Gastroesophageal sphincter (tissue), 4 donors: ENCODE measurements around the gene ANKZF1. TPM values are rescaled to one million over a fixed set of nuclear protein-coding genes. Genes with fewer than 3 reads are reported as not detected.

Experiments
- ATAC-seq: fragments of 150-250 bp; one replicate; pipeline ENCODE4 v1.9.1; 2016; ENCODE audit warnings: mild to moderate bottlenecking, moderate library complexity
- H3K27ac ChIP-seq, 4 donors: fragments of 200-600 bp; sonication (generic) in 3 of 4; 1 replicate in 3 of 4; 2 replicates in 1 of 4; pipeline ENCODE4 v1.5.1; 2016 to 2019
- H3K27me3 ChIP-seq: fragments of 200-600 bp; sonication (generic); one replicate; pipeline ENCODE4 v1.5.1; 2019
- H3K36me3 ChIP-seq, 2 donors: fragments of 200-600 bp; sonication (generic); one replicate each; pipeline ENCODE4 v1.5.1; 2019; ENCODE audit warnings: control low read depth in 1 of 2
- H3K4me1 ChIP-seq, 3 donors: fragments of 200-600 bp; sonication (generic); 1 replicate in 2 of 3; 2 replicates in 1 of 3; pipeline ENCODE4 v1.5.1; 2016 to 2019; ENCODE audit warnings: control low read depth in 2 of 3
- H3K4me3 ChIP-seq, 2 donors: fragments of 200-600 bp; sonication (generic); one replicate each; pipeline ENCODE4 v1.5.1; 2019; ENCODE audit warnings: mild to moderate bottlenecking in 1 of 2, moderate library complexity in 1 of 2
- H3K9me3 ChIP-seq, 3 donors: fragments of 200-600 bp; sonication (generic); one replicate each; pipeline ENCODE4 v1.5.1; 2017 to 2019; ENCODE audit warnings: control low read depth in 2 of 3
- CTCF ChIP-seq, 4 experiments: fragments of 200-600 bp in 2 of 4; fragments of 450-650 bp in 2 of 4; sonication (generic) in 1 of 4; IDR thresholded peaks; one replicate each; pipeline ENCODE4 v1.5.1; 2017 to 2019; ENCODE audit warnings: antibody characterized with exemption in 4 of 4, mild to moderate bottlenecking in 2 of 4, moderate library complexity in 2 of 4
- EP300 ChIP-seq: sonication (generic); formaldehyde crosslinking; IDR thresholded peaks from one replicate; pipeline ENCODE4 v1.6.1; 2017; ENCODE audit warnings: antibody characterized with exemption, mild to moderate bottlenecking
- POLR2A ChIP-seq, 2 donors: fragments of 450-650 bp; IDR thresholded peaks; one replicate each; pipeline ENCODE4 v1.6.1; 2017; ENCODE audit warnings: antibody characterized with exemption in 2 of 2, mild to moderate bottlenecking in 2 of 2, moderate library complexity in 1 of 2
- POLR2AphosphoS5 ChIP-seq: sonication (generic); formaldehyde crosslinking; IDR thresholded peaks from one replicate; pipeline ENCODE4 v1.6.1; 2017; ENCODE audit warnings: antibody characterized with exemption
- whole genome bisulfite sequencing, 2 donors: methylation state at CpG; one replicate each; pipeline ENCODE4 v1.1.5; 2018; ENCODE audit warnings: low coverage in 1 of 2; 5-methylcytosine and 5-hydroxymethylcytosine counted together
- total RNA-seq, 4 donors: library from RNA; depleted of rRNA; stranded (reverse); fragments of >200 nt; gene quantifications; one replicate each; pipeline ENCODE4 v1.1.0, GENCODE V29; 2016

ANKZF1 gene
- total RNA-seq, 4 donors from 2014 or later = 24.3 to 48.4 (median 25.1) TPM

- no peaks in the 10 kb centered on the region for H3K9me3 ChIP-seq
- TF ChIP-seq POLR2A (IDR thresholded peaks at IDR 0.05) (peak; percentile 93 to 95), POLR2AphosphoS5 (peak; percentile 97), EP300 (peak; percentile 78), CTCF (IDR thresholded peaks at IDR 0.05) (peak in 1 of 4 experiments; percentile 29)
- ATAC-seq = peak; percentile 94
- no peaks in the 10 kb centered on the region for H3K27me3 ChIP-seq
- peak within 1 kb of the TSS; percentile 74 to 81 for H3K4me3 ChIP-seq
- H3K27ac ChIP-seq = peak within 1 kb of the TSS; percentile 95 to 99 (median 96)
- H3K4me1 ChIP-seq = peaks cover 4 to 60% (median 15%) of the 10 kb centered on the region in 3 donors
- 0% methylated on average over 2 to 4 of the region's 65 CpGs for WGBS, 2 donors
- H3K36me3 ChIP-seq = peaks cover 0 to 41% of the 10 kb centered on the region in 2 donors
These were observed 49.7 kb downstream of the ANKZF1 start, which contains the start of gene DNAJB2 for GRCh38 chr2:219279151-219279915. DNAJB2 (plus strand) TSS chr2:219279366; CDS start chr2:219279834, 468 bp downstream.

- ATAC-seq = no peak
- TF ChIP-seq POLR2AphosphoS5 (no peak), CTCF (IDR thresholded peaks at IDR 0.05) (no peak), EP300 (no peak), POLR2A (IDR thresholded peaks at IDR 0.05) (no peak)
- Histone ChIP-seq H3K27ac (peak overlapping the region; percentile 95 to 99 (median 96)), H3K4me1 (peaks cover 4 to 62% (median 15%) of the 10 kb centered on the region in 3 donors), H3K9me3 (no peaks in the 10 kb centered on the region), H3K36me3 (peaks cover 0 to 47% of the 10 kb centered on the region in 2 donors), H3K27me3 (no peaks in the 10 kb centered on the region), H3K4me3 (peak overlapping the region; percentile 74 to 81)
- WGBS, 2 donors = 23 to 35% methylated on average over 3 to 5 of the region's 12 CpGs
These were observed 50.4 kb downstream of the ANKZF1 start for GRCh38 chr2:219279916-219280516.

GRCh38 chr2:219280651-219281050, 51.0 kb downstream of the ANKZF1 start:
- Histone ChIP-seq H3K4me3 (peak overlapping the region in 1 of 2 donors; percentile 74), H3K27ac (peak overlapping the region in 3 of 4 donors; percentile 95 to 99 (median 98)), H3K36me3 (peaks cover 0 to 54% of the 10 kb centered on the region in 2 donors), H3K4me1 (peaks cover 4 to 68% (median 19%) of the 10 kb centered on the region in 3 donors), H3K27me3 (no peaks in the 10 kb centered on the region), H3K9me3 (no peaks in the 10 kb centered on the region)
- ATAC-seq = no peak
- TF ChIP-seq CTCF (IDR thresholded peaks at IDR 0.05) (no peak), POLR2A (IDR thresholded peaks at IDR 0.05) (no peak), POLR2AphosphoS5 (no peak), EP300 (no peak)
- WGBS, 2 donors = 67 to 83% methylated on average over 1 to 4 of the region's 4 CpGs

GRCh38 chr2:219281588-219281987, 52.0 kb downstream of the ANKZF1 start:
- 67 to 88% methylated on average over 2 to 3 of the region's 8 CpGs for WGBS, 2 donors
- no peak overlapping the region for H3K4me3 ChIP-seq
- no peak for ATAC-seq
- no peak for TF ChIP-seq EP300
- TF ChIP-seq POLR2A (IDR thresholded peaks at IDR 0.05) = no peak
- no peak for TF ChIP-seq POLR2AphosphoS5
- TF ChIP-seq CTCF (IDR thresholded peaks at IDR 0.05) = no peak
- H3K27ac ChIP-seq = peak overlapping the region in 3 of 4 donors; percentile 35 to 99 (median 98)
- no peaks in the 10 kb centered on the region for H3K27me3 ChIP-seq
- H3K36me3 ChIP-seq = peaks cover 0 to 63% of the 10 kb centered on the region in 2 donors
- no peaks in the 10 kb centered on the region for H3K9me3 ChIP-seq
- H3K4me1 ChIP-seq = peaks cover 4 to 78% (median 20%) of the 10 kb centered on the region in 3 donors
